OCI-LY3 (cell line): ENCODE results near the gene MAPKAP1.

Experiments
- EZH2phosphoT487 ChIP-seq: fragments of 200-600 bp; shearing (Covaris generic); IDR thresholded peaks from 2 replicates; pipeline ENCODE4 v1.6.1; 2018; ENCODE audit warnings: antibody characterized with exemption, mixed run types, low read depth
- TF ChIP-seq, protein P1 (sequence below): fragments of 200-600, 300-600 bp; sonication (generic); IDR thresholded peaks from 2 replicates; pipeline ENCODE4 v1.5.1; 2014; ENCODE audit warnings: antibody characterized with exemption, low read length, low read depth

DNA sequence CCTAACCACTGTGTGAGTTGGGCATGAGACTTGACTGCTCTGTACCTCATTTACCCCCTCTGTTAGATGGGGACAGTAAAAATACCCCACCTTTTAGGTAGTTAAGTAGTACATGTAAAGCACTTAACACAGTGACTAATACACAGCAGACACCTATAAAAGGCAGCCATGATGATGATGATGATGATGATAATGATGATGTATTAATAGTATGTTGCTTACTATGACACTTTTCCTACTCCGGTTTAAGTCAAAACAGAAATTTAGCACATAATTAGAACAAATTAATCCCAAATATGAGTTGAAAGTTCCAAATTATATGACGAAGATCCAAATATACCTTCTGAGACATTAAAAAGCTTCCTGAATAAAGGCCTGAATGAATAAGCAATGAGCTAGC lies 223.3 kb downstream of the MAPKAP1 start:
- TF ChIP-seq, protein P1, sequence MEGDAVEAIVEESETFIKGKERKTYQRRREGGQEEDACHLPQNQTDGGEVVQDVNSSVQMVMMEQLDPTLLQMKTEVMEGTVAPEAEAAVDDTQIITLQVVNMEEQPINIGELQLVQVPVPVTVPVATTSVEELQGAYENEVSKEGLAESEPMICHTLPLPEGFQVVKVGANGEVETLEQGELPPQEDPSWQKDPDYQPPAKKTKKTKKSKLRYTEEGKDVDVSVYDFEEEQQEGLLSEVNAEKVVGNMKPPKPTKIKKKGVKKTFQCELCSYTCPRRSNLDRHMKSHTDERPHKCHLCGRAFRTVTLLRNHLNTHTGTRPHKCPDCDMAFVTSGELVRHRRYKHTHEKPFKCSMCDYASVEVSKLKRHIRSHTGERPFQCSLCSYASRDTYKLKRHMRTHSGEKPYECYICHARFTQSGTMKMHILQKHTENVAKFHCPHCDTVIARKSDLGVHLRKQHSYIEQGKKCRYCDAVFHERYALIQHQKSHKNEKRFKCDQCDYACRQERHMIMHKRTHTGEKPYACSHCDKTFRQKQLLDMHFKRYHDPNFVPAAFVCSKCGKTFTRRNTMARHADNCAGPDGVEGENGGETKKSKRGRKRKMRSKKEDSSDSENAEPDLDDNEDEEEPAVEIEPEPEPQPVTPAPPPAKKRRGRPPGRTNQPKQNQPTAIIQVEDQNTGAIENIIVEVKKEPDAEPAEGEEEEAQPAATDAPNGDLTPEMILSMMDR, result no peak
- TF ChIP-seq EZH2phosphoT487, result no peak
